ENCODE measurements around the gene LRRC27. TPM values are rescaled to one million over a fixed set of nuclear protein-coding genes. Genes with fewer than 3 reads are reported as not detected.

LRRC27 gene
- total RNA-seq, 1 donor from 2014 or later, result 3.3 TPM

- Mint-ChIP-seq H3K27ac (no peak overlapping the region), H3K4me1 (no peaks in the 10 kb centered on the region), H3K36me3 (ENCODE audit: low read depth) (peaks cover 5% of the 10 kb centered on the region), H3K4me3 (no peak overlapping the region), H3K27me3 (no peaks in the 10 kb centered on the region), H3K9me3 (no peaks in the 10 kb centered on the region)
- no peak for DNase-seq
- intact Hi-C loops (cut with micrococcal nuclease), result no loop called here
Measured at GRCh38 chr10:132406181-132406580, 74.2 kb downstream of the LRRC27 start.

GRCh38 chr10:132406750-132407149, 74.8 kb downstream of the LRRC27 start:
- Mint-ChIP-seq H3K27ac (no peak overlapping the region), H3K27me3 (no peaks in the 10 kb centered on the region), H3K36me3 (ENCODE audit: low read depth) (peaks cover 5% of the 10 kb centered on the region), H3K4me1 (no peaks in the 10 kb centered on the region), H3K4me3 (no peak overlapping the region), H3K9me3 (no peaks in the 10 kb centered on the region)
- intact Hi-C loops (cut with micrococcal nuclease), result no loop called here
- no peak for DNase-seq

GRCh38 chr10:132407243-132407746, 75.3 kb downstream of the LRRC27 start:
- intact Hi-C loops (cut with micrococcal nuclease), result no loop called here
- Mint-ChIP-seq H3K27ac (no peak overlapping the region), H3K4me3 (no peak overlapping the region), H3K9me3 (no peaks in the 10 kb centered on the region), H3K4me1 (no peaks in the 10 kb centered on the region), H3K36me3 (ENCODE audit: low read depth) (peaks cover 5% of the 10 kb centered on the region), H3K27me3 (no peaks in the 10 kb centered on the region)
- no peak for DNase-seq

GRCh38 chr10:132407846-132408278, 75.9 kb downstream of the LRRC27 start:
- no peak overlapping the region for H3K27ac Mint-ChIP-seq
- no peak for DNase-seq
- H3K36me3 Mint-ChIP-seq (ENCODE audit: low read depth), result peaks cover 5% of the 10 kb centered on the region
- H3K27me3 Mint-ChIP-seq, result no peaks in the 10 kb centered on the region
- intact Hi-C loops (cut with micrococcal nuclease), result no loop called here
- no peaks in the 10 kb centered on the region for H3K9me3 Mint-ChIP-seq
- H3K4me1 Mint-ChIP-seq, result no peaks in the 10 kb centered on the region
- no peak overlapping the region for H3K4me3 Mint-ChIP-seq

- Mint-ChIP-seq H3K27ac (no peak overlapping the region), H3K36me3 (ENCODE audit: low read depth) (peaks cover 5% of the 10 kb centered on the region), H3K27me3 (no peaks in the 10 kb centered on the region), H3K4me1 (no peaks in the 10 kb centered on the region), H3K4me3 (no peak overlapping the region), H3K9me3 (no peaks in the 10 kb centered on the region)
- DNase-seq, result peak; percentile 64
- intact Hi-C loops (cut with micrococcal nuclease), result no loop called here
Measured at GRCh38 chr10:132408367-132408781, 76.4 kb downstream of the LRRC27 start.

- no peak overlapping the region for H3K27ac Mint-ChIP-seq
- H3K9me3 Mint-ChIP-seq, result no peaks in the 10 kb centered on the region
- H3K27me3 Mint-ChIP-seq, result no peaks in the 10 kb centered on the region
- no peak overlapping the region for H3K4me3 Mint-ChIP-seq
- no peaks in the 10 kb centered on the region for H3K4me1 Mint-ChIP-seq
- H3K36me3 Mint-ChIP-seq (ENCODE audit: low read depth), result peaks cover 5% of the 10 kb centered on the region
- no peak for DNase-seq
- intact Hi-C loops (cut with micrococcal nuclease), result no loop called here
Measured at GRCh38 chr10:132408823-132409666, 77.1 kb downstream of the LRRC27 start.

GRCh38 chr10:132409667-132410028, 77.7 kb downstream of the LRRC27 start:
- Mint-ChIP-seq H3K27me3 (no peaks in the 10 kb centered on the region), H3K4me1 (no peaks in the 10 kb centered on the region), H3K9me3 (no peaks in the 10 kb centered on the region), H3K36me3 (ENCODE audit: low read depth) (peaks cover 5% of the 10 kb centered on the region), H3K27ac (no peak overlapping the region), H3K4me3 (no peak overlapping the region)
- DNase-seq, result no peak
- intact Hi-C loops (cut with micrococcal nuclease), result no loop called here

- H3K36me3 Mint-ChIP-seq (ENCODE audit: low read depth), result peaks cover 5% of the 10 kb centered on the region
- intact Hi-C loops (cut with micrococcal nuclease), result no loop called here
- no peak overlapping the region for H3K4me3 Mint-ChIP-seq
- DNase-seq, result no peak
- no peaks in the 10 kb centered on the region for H3K27me3 Mint-ChIP-seq
- H3K27ac Mint-ChIP-seq, result no peak overlapping the region
- H3K9me3 Mint-ChIP-seq, result no peaks in the 10 kb centered on the region
- H3K4me1 Mint-ChIP-seq, result no peaks in the 10 kb centered on the region
Measured at GRCh38 chr10:132410056-132410778, 78.2 kb downstream of the LRRC27 start.

- H3K4me3 Mint-ChIP-seq, result no peak overlapping the region
- H3K27ac Mint-ChIP-seq, result no peak overlapping the region
- no peak for DNase-seq
- H3K9me3 Mint-ChIP-seq, result no peaks in the 10 kb centered on the region
- H3K36me3 Mint-ChIP-seq (ENCODE audit: low read depth), result peaks cover 3% of the 10 kb centered on the region
- H3K4me1 Mint-ChIP-seq, result no peaks in the 10 kb centered on the region
- intact Hi-C loops (cut with micrococcal nuclease), result no loop called here
- no peaks in the 10 kb centered on the region for H3K27me3 Mint-ChIP-seq
Measured at GRCh38 chr10:132410779-132411532, 79.0 kb downstream of the LRRC27 start.

- no peak for DNase-seq
- intact Hi-C loops (cut with micrococcal nuclease), result no loop called here
- Mint-ChIP-seq H3K4me3 (no peak overlapping the region), H3K27me3 (no peaks in the 10 kb centered on the region), H3K27ac (no peak overlapping the region), H3K4me1 (no peaks in the 10 kb centered on the region), H3K36me3 (ENCODE audit: low read depth) (peaks cover 2% of the 10 kb centered on the region), H3K9me3 (no peaks in the 10 kb centered on the region)
Measured at GRCh38 chr10:132411561-132412253, 79.7 kb downstream of the LRRC27 start.

- no peak overlapping the region for H3K27ac Mint-ChIP-seq
- intact Hi-C loops (cut with micrococcal nuclease), result no loop called here
- no peaks in the 10 kb centered on the region for H3K9me3 Mint-ChIP-seq
- H3K27me3 Mint-ChIP-seq, result no peaks in the 10 kb centered on the region
- peaks cover 2% of the 10 kb centered on the region for H3K36me3 Mint-ChIP-seq (ENCODE audit: low read depth)
- no peaks in the 10 kb centered on the region for H3K4me1 Mint-ChIP-seq
- H3K4me3 Mint-ChIP-seq, result no peak overlapping the region
- DNase-seq, result no peak
Measured at GRCh38 chr10:132412316-132413192, 80.6 kb downstream of the LRRC27 start.

GRCh38 chr10:132413226-132414205, 81.5 kb downstream of the LRRC27 start:
- Mint-ChIP-seq H3K4me3 (no peak overlapping the region), H3K36me3 (ENCODE audit: low read depth) (peaks cover 2% of the 10 kb centered on the region), H3K4me1 (no peaks in the 10 kb centered on the region), H3K27me3 (no peaks in the 10 kb centered on the region), H3K27ac (no peak overlapping the region), H3K9me3 (no peaks in the 10 kb centered on the region)
- no peak for DNase-seq
- intact Hi-C loops (cut with micrococcal nuclease), result no loop called here
